Vagina (tissue), 2 donors: ENCODE data around the gene MBNL2. TPM values are rescaled to one million over a fixed set of nuclear protein-coding genes. Genes with fewer than 3 reads are reported as not detected.

ENCODE experiments used
- DNase-seq, 2 donors: peaks; one replicate each; pipeline ENCODE4 v3.0.0-alpha.2; 2017; ENCODE audit errors: extremely low spot score in 2 of 2
- H3K27ac ChIP-seq: fragments of 200-600 bp; sonication (generic); one replicate; pipeline ENCODE4 v1.5.1; 2019
- H3K27me3 ChIP-seq: fragments of 200-600 bp; sonication (generic); one replicate; pipeline ENCODE4 v1.5.1; 2019
- H3K36me3 ChIP-seq, 2 donors: fragments of 200-600 bp; sonication (generic); one replicate each; pipeline ENCODE4 v1.5.1; 2017 to 2019
- H3K4me1 ChIP-seq: fragments of 200-600 bp; sonication (generic); one replicate; pipeline ENCODE4 v1.5.1; 2019
- H3K4me3 ChIP-seq, 2 donors: fragments of 200-600 bp; sonication (generic); 1 replicate in 1 of 2; 2 replicates in 1 of 2; pipeline ENCODE4 v1.5.1; 2016 to 2019
- H3K9me3 ChIP-seq: fragments of 200-600 bp; sonication (generic); one replicate; pipeline ENCODE4 v1.5.1; 2019
- POLR2A ChIP-seq, 2 donors: fragments of 450-650 bp; IDR thresholded peaks; one replicate each; pipeline ENCODE4 v1.6.1; 2017; ENCODE audit warnings: antibody characterized with exemption in 2 of 2, mild to moderate bottlenecking in 2 of 2, moderate library complexity in 2 of 2
- POLR2AphosphoS5 ChIP-seq, 2 donors: sonication (generic); formaldehyde crosslinking; IDR thresholded peaks; one replicate each; pipeline ENCODE4 v1.9.0; 2017; ENCODE audit warnings: antibody characterized with exemption in 2 of 2, mild to moderate bottlenecking in 2 of 2, low read depth in 1 of 2; ENCODE audit not compliant: insufficient read depth in 1 of 2
- intact Hi-C: fragments of 100-400 bp; cut with DNase I; formaldehyde crosslinking; loops from one replicate; pipeline ENCODE4 v1.15.1; 2023
- total RNA-seq: library from RNA; depleted of rRNA; stranded (reverse); fragments of >200 nt; gene quantifications from one replicate; pipeline ENCODE4 v1.2.3, GENCODE V29; 2016
- TF ChIP-seq, protein P1 (sequence below), 3 experiments: fragments of 450-650 bp in 2 of 3; fragments of 200-600 bp in 1 of 3; sonication (generic) in 1 of 3; IDR thresholded peaks; one replicate each; pipeline ENCODE4 v1.5.1; 2017 to 2019; ENCODE audit warnings: antibody characterized with exemption in 3 of 3, mild to moderate bottlenecking in 2 of 3, moderate library complexity in 2 of 3

Gene MBNL2
- total RNA-seq, 1 donor from 2014 or later = 63.1 TPM

DNA sequence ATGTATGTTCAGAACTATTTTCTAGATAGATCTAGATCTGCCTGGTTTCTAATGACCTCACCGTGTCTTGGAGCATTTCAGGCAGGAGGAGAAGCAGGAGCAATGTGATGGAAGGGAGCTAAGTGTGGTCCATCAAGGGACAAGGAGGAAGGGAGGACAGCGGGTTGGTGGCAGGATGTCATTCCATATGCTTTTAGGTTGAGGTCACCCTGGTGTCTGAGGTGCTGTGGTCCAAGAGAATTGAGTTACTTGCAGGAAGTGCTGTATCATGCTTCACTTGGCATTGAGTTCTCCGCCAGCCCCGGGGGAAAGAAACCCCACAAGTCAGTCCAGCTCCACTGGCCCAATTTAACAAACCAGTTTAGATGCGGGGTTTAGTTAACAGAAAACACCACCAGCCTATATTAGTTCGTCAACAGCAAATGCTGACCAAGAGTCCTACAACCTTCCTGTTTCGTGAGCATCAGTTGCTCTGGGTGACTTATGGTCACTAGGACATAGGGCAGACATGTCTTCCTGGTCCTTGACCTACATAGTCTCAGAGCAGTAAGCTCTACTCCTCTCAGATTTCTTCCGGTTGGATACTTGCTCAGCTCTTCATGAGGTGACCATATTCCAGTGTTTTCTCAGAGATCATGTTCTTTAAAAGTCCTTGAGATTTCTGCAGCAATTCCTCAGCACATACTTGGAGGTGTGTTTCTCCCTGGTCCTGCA, 79.4 kb downstream of the MBNL2 start:
- no peak for DNase-seq
- Histone ChIP-seq H3K27ac (peak overlapping the region; percentile 31), H3K36me3 (no peaks in the 10 kb centered on the region), H3K27me3 (no peaks in the 10 kb centered on the region), H3K4me1 (peaks cover 77% of the 10 kb centered on the region), H3K4me3 (no peak overlapping the region), H3K9me3 (no peaks in the 10 kb centered on the region)
- intact Hi-C loops = no loop called here
- TF ChIP-seq POLR2A (IDR thresholded peaks at IDR 0.05) (no peak), POLR2AphosphoS5 (IDR thresholded peaks at IDR 0.05; ENCODE audit: insufficient read depth in 1 of 2, low read depth in 1 of 2) (no peak)
- TF ChIP-seq, protein P1, sequence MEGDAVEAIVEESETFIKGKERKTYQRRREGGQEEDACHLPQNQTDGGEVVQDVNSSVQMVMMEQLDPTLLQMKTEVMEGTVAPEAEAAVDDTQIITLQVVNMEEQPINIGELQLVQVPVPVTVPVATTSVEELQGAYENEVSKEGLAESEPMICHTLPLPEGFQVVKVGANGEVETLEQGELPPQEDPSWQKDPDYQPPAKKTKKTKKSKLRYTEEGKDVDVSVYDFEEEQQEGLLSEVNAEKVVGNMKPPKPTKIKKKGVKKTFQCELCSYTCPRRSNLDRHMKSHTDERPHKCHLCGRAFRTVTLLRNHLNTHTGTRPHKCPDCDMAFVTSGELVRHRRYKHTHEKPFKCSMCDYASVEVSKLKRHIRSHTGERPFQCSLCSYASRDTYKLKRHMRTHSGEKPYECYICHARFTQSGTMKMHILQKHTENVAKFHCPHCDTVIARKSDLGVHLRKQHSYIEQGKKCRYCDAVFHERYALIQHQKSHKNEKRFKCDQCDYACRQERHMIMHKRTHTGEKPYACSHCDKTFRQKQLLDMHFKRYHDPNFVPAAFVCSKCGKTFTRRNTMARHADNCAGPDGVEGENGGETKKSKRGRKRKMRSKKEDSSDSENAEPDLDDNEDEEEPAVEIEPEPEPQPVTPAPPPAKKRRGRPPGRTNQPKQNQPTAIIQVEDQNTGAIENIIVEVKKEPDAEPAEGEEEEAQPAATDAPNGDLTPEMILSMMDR (IDR thresholded peaks at IDR 0.05) = no peak

DNA sequence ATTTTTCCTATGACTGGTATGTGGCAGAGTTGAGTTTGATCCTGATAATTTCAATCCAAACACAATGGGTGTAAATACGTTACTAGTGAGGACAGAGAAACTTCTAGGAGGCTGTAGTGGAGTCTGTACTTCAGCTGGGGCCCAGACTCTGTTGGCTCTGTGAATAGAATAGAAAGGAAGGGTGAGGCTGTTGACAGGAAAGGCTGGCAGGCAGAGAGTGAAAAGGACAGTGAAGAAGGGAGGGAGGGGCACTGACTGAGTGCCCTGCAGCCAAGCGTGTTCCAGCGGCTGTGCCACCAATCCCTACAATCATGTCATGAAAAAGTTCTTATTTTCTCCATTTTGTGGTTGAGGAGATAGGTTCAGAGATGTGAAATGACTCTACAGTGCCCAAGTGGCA, 80.5 kb downstream of the MBNL2 start:
- no peak for DNase-seq
- Histone ChIP-seq H3K27ac (peak overlapping the region; percentile 31), H3K27me3 (no peaks in the 10 kb centered on the region), H3K9me3 (no peaks in the 10 kb centered on the region), H3K4me3 (no peak overlapping the region), H3K36me3 (no peaks in the 10 kb centered on the region), H3K4me1 (peaks cover 85% of the 10 kb centered on the region)
- intact Hi-C loops = no loop called here
- peak in 1 of 2 donors; percentile 45 for TF ChIP-seq POLR2AphosphoS5 (IDR thresholded peaks at IDR 0.05; ENCODE audit: insufficient read depth in 1 of 2, low read depth in 1 of 2)
- TF ChIP-seq POLR2A (IDR thresholded peaks at IDR 0.05) = no peak

DNA sequence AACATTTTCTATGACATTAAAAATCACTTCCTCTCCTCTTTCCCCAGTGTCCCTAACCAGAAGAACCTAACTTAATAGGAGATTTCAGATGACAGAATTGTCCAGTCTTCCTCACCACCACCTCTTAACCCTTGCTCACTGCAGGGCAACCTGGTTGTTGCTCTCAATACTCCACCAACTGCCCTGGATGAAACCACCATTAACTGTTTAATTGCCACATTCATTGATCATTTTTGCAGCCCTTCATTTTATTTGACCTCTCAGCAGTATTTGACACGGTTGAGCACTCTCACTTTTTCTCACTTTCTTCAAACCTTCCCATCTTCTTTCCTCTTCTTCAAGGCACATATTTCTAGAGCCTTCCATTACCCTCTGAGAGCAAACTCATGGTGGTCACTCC, 84.0 kb downstream of the MBNL2 start:
- Histone ChIP-seq H3K4me3 (no peak overlapping the region), H3K36me3 (no peaks in the 10 kb centered on the region), H3K9me3 (no peaks in the 10 kb centered on the region), H3K27me3 (no peaks in the 10 kb centered on the region), H3K4me1 (peaks cover 82% of the 10 kb centered on the region), H3K27ac (no peak overlapping the region)
- intact Hi-C loops = no loop called here
- TF ChIP-seq POLR2A (IDR thresholded peaks at IDR 0.05) (no peak), POLR2AphosphoS5 (IDR thresholded peaks at IDR 0.05; ENCODE audit: insufficient read depth in 1 of 2, low read depth in 1 of 2) (no peak)
- TF ChIP-seq, protein P1 (IDR thresholded peaks at IDR 0.05) = no peak
- DNase-seq = no peak

DNA sequence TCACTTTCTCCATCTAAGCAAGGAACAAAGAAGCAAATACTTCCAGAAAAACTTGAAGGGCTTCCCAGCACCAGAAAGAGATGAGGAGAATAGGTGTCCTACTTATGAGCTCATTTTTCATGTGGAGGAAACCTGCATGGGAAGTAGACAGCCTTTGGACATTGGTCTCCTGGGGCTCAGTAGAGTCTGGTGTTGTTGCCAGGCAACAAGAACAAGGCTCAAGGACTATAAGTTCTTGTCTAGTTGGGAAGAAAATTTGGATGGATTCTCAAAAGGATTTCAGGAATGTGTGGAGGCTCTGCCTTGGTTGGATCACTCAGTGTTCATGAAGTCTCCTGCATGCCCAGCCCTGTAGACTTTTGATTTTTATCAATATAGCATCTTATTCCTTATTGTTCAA, 84.5 kb downstream of the MBNL2 start:
- TF ChIP-seq POLR2A (IDR thresholded peaks at IDR 0.05) (no peak), POLR2AphosphoS5 (IDR thresholded peaks at IDR 0.05; ENCODE audit: insufficient read depth in 1 of 2, low read depth in 1 of 2) (no peak)
- TF ChIP-seq, protein P1 (IDR thresholded peaks at IDR 0.05) = no peak
- Histone ChIP-seq H3K36me3 (no peaks in the 10 kb centered on the region), H3K27me3 (no peaks in the 10 kb centered on the region), H3K4me1 (peaks cover 82% of the 10 kb centered on the region), H3K27ac (no peak overlapping the region), H3K4me3 (no peak overlapping the region), H3K9me3 (no peaks in the 10 kb centered on the region)
- no peak for DNase-seq
- intact Hi-C loops = no loop called here

DNA sequence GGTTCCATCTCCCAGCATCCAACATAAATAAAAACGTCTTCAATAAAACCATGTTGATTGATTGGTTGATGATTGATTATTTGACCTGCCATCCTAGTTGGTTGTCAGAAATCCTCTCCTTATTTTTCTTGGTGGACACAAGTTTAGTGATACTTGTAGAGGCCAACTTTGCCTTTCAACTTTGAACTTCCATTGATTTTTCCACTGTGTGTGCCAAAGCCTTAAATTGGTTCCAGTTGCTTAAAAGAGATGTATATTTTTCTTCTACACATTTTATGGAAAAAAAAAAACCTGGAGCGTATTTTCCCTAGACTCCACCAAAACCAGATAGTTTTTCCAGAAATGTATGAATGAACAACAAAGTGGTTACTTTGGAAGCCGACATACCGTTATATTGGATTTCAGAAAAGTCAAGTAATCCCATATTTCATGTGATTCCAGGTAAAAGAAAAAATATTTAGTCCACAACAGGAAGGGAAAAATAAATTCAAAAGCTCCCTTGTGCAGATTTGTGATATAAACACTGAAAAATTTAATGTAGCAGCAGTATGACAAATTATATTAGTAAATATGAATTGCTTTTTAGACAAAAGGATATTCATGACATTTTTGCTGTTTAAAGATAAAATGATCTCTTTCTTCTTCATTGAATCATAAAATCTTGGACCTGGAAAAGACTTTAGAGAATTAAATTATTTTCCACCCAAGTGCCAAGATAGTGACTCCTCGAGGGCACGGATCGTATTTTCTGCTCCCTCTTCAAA, 85.2 kb downstream of the MBNL2 start:
- TF ChIP-seq POLR2AphosphoS5 (IDR thresholded peaks at IDR 0.05; ENCODE audit: insufficient read depth in 1 of 2, low read depth in 1 of 2) (no peak), POLR2A (IDR thresholded peaks at IDR 0.05) (no peak)
- TF ChIP-seq, protein P1 (IDR thresholded peaks at IDR 0.05) = no peak
- H3K27ac ChIP-seq = peak overlapping the region; percentile 51
- DNase-seq = no peak
- H3K9me3 ChIP-seq = no peaks in the 10 kb centered on the region
- intact Hi-C loops = no loop called here
- no peak overlapping the region for H3K4me3 ChIP-seq
- H3K36me3 ChIP-seq = no peaks in the 10 kb centered on the region
- H3K4me1 ChIP-seq = peaks cover 77% of the 10 kb centered on the region
- H3K27me3 ChIP-seq = no peaks in the 10 kb centered on the region
